UCSD-AML1 (cell line): ENCODE data around the gene ARMS2.

Experiments
- DNase-seq: peaks from one replicate; lab custom pipeline; 2025; ENCODE audit not compliant: unreplicated experiment; lab: John Stamatoyannopoulos, UW

Gene ARMS2

DNA sequence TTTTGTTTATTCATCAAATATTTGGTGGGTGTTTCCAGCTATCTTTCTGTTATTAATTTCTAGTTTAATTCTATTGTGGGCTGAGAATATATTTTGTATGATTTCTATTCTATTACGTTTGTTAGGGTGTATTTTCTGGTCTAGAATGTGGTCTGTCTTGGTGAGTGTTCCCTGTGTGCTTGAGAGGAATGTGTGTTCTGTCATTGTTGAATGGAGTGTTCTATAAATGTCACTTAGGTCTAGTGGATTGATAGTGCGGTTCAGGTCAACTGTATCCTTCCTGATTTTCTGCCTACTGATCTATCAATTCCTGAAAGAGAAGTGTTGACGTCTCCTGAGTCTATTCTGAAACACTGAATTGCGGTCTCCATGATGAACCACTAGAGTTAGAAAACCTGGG lies 15.4 kb downstream of the ARMS2 start:
- no peak for DNase-seq

DNA sequence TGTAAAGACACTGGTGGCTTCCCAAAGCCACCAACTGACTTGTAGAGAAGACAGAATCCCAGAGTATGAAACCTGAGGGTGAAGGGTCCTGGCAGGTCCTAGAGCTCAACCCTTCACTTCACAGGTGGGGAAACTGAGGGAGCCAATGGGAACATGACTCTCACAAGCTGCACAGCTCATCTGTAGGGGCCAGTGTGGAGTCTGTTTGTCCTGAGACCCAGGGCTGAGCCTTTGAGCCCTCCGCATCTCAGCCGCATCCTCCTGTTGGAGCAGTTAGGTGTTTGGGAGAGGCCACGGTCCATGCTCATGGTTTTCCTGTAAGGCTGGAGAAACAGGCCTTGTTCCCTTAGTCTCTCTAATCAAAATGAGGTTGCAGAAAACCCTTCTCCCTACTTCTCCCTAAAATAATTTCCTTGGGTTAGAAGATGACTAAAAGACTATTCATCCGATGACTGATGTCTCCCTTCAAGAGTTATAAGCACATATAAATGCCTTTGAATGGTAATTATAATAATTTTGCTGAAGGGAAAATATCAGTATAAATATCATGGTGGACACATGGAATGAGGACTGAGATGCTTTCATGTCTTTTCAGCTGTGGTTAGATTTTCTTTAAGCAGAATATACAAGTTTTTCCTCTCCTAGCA lies 17.2 kb downstream of the ARMS2 start:
- DNase-seq = no peak

DNA sequence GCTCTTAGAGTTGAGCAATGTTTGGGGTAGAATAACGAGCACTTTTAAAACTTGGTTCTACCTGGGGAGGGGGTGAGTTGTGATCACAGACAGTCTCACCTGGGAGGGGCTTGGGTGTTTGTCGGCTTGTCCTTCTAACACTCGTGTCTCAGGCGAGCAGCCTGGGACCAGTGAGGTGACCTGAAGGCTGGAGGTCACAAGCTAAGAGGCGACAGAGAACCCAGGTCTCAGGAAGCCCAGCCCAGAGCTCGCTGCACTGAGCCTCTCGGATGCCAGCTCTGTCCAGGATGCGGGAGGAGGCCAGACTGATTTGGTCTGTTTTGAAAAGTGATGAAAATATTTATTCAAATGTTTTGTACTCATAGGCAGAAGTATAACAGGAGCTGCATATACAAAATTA lies 18.7 kb downstream of the ARMS2 start:
- DNase-seq = no peak

DNA sequence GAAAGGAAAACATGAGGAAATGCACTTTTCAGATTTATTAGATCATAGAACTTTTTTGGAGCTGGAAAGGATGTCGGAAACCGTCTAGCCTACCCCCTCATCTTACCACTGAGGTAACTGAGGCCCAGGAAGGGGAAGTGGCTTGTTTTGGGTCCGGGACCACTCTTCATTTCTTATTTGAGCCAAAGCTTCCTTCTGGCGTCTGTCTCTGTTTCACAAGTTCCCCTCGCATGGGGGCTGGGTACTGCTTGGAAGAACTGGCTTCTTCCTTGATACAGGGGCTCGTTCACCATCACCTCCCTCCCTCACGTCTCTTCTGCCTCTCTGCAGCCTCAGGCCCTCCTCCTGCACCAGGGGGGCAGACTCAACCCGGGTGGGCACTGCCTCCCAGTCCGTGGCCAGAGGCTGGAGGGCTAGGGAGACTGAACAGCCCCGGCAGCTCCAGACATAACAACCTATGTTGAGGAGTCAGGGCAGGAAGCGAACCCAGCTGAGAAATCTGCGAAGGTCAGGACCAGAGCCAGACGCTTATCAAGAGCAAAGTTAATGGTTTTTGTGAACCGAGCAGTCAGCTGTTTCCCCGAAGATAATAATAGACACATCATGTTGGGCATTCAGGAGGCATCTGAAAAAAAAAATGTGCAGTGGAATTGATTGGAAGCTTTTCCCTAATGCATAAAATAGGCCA lies 19.8 kb downstream of the ARMS2 start:
- DNase-seq = peak; percentile 23

DNA sequence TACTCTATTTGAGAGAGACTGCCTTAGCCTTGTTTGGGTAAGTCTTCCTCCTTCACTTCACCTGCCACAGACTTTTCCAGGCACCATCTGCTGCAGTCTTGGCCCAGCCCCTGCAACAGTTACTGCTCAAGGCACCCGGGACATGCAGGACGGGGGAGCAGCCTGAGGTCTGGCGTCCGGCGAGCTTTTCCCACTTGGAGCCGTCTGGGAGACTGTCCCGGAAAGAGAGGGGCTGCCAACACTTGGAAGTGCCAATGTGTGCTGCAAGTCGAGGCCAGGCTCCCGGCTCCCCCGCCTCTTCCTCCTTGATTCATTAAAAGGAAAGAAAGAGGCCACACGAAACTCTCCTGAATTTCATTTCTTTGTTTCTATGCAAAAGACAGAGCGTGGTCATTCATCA lies 20.6 kb downstream of the ARMS2 start:
- DNase-seq = no peak

DNA sequence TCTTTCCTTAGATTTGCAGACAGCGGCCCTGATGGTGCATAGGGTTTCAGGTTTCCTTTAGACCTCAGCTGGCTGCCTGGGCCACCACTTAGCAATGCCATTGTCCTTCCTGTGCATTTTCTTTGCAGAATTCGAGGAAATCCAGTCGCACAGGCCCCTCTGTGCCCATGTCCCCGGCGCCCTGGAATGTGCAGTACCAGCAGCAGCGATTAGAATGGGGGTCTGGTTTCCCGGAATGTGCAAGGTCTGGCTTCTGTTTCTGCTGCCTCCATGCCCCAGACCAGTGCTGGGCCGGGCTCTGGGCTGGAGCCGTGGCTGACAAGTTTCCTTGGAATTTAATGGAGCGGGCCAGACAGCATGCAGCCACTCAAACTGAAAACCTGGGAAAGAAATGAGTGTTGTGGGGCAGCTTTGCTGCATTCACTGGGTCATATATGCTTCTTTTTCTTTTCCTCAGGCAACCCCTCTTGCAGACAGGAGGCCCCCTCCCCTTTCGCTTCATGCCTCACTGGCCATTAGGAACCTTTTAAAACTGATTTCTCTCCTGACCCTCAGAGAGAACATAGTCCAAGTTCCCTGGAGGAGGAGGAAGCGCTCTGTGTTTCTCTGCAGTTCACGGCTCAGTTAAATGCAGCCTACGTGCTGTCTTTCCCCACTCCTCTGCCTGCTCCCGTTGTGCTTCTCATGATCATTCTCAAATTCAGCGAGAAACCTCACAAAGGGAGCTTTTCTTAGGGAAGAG lies 21.3 kb downstream of the ARMS2 start:
- no peak for DNase-seq

DNA sequence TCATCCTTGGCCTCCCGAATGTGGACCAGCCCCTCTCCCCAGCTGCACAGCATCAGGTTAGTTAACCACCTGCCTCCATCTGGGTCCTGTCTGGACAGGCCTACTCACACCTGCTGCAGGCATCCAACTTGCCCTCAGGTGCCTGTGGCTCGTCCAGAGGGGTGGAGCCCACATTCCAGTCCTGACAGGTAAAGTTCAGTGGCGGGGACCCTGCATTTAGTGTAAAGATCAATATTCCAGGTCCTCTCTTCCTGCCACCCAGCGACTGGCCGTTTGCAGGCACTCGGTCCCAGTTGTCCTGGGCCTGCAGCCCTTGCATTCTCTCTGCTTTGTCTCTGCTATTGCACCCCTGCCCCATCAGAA lies 21.9 kb downstream of the ARMS2 start:
- no peak for DNase-seq

DNA sequence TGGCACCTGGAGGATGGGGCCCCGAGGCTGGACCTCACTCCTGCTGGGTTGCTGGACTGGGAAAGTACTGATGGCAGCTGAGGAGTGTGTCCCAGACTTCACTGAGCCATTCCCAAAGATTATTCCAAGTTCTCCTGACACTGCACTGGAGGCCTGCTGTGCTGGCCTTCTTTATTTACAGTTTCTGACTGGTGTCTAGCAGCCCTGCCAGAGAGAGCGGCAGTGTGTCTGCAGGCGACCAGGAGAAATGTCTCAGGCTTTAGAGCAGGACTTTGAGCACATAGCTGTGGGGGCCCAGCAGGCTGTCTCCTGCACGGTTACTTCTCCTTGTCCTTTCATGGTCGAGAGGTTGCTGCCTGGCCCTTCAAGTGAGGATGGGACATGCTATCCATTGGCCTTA lies 23.0 kb downstream of the ARMS2 start:
- no peak for DNase-seq

DNA sequence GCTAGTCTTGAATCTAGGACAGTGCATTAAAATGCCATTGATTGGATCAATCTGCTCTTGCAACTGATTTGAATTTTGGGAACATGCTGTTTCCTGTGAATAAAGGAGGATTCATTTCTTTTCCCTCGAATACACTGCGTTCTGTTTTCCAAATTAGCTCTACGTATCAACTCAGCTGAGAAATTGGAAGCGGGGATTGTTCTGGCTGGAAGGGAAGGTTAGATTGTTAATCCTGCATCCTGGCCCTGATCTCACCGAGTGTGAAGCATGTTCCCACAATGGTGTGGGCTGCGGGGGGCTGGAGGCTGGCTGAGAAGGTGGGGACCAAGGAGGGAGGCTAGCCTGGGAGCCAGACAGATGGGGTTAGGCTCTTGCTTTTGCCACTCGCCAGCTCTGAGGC lies 24.5 kb downstream of the ARMS2 start:
- DNase-seq = no peak

DNA sequence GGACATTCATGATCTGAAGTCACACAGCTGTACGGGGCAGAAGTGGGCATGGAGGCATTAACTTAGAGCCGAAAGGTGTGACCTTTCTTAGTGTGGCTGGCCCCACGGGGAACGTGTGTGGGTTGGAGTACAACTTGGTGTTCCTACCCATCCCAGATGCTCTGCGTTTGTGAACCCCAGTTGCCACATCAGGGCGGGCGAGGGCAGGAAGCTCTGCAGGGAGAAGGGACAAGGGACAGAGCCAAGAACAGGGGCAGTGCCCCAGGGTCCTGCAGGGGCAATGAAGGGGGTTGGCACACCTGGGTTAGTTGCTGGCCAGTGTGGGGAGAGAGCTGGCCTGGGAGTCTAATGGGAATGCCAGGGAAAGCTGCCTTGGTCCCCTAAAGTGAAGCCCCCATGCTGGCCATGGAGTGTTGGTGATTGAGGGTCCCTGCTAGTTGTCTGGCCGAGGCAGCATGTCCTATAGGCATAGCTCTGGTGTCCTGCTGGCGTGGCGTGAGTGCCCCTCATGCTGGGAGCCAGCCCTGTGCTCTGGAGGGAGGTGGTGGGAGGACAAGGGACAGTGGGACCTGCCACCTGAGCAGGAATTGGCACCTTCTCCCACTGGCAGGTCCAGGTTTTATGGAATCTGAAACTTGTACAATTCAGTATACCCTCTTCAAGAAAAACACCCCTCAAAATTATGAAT lies 25.8 kb downstream of the ARMS2 start:
- DNase-seq = no peak

DNA sequence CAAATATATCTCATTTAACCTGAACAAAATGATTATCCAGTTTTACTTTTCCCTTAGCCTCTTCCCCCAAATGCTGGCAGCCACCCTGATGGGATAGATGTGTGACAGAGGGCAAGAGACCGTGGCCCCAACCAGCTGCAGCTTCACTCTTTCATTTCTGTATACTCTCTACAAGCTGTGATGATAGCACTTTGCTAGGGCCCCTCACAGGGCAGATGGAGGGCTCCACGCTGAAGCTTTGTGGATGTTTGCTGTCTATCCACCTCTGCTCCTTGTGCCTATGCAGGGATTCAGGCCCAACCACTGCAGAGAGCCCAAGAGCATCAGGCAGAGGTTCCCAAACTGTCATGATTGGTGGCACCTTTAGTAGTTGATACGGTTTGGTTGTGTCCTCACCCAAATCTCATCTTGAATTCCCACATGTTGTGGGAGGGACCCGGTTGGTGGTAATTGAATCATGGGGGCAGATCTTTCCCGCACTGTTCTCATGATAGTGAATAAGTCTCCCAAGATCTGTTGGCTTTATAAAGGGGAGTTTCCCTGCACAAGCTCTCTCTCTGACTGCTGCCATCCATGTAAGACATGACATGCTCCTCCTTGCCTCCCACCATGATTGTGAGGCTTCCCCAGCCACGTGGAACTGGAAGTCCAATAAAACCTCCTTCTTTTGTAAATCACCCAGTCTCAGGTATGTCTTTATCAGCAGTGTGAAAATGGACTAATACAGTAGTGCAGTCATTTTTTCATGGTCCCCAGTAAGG lies 27.0 kb downstream of the ARMS2 start:
- no peak for DNase-seq

DNA sequence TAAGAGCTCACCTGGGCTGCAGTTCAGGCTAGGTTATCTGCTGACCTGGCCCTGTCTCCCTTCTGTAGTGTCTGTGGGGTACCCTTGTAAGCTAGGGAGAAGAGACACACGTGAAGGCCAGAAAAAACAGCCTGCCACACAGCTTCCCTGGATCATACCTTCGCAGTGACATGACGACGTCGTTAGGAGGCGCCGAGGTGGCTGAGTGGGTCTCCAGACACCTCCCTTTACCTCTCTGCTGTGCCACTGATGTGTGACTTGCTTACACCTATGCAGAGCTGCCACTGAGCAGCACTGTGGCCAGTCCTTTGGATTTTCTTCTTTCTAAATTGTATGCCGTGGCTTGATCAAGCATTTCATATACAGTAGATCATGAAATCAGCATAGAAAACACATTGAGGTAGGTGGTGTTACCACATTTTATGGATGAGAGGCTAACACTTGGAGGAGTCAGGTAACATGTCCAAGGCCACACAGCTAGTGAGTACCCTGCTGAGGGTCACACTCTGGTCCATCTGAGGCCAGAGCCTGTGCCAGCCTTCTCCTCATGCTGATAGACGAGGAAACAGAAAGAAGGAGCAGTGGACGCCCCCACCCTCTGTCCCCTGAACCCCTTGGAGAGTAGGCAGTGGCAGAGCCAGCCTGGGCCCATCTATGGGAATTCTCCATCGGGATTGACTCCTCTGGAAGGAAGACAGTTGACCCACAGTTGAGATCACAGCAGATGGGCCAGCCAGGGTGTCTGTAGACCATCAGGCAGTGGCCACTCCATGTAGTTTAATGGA lies 30.0 kb downstream of the ARMS2 start:
- no peak for DNase-seq

DNA sequence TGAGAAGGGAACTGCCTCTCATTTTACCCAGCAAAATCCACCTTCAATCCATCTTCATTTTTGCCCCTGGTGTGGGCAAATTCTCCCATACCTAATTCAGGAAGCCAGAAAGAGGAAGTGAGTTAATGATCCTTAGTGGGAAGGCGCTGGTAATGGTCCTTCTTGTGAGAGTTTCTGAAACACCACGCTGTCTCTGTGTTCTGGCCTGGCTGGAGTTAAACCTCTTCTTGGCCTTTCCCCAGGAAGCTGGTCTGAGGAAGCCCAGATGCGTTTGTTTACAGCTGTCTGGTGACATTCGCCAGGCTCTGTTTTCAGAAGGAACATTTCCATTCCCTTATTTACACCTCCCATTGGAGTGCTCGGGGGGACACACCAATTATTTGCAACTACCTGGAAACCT lies 31.2 kb downstream of the ARMS2 start:
- peak; percentile 20 for DNase-seq

DNA sequence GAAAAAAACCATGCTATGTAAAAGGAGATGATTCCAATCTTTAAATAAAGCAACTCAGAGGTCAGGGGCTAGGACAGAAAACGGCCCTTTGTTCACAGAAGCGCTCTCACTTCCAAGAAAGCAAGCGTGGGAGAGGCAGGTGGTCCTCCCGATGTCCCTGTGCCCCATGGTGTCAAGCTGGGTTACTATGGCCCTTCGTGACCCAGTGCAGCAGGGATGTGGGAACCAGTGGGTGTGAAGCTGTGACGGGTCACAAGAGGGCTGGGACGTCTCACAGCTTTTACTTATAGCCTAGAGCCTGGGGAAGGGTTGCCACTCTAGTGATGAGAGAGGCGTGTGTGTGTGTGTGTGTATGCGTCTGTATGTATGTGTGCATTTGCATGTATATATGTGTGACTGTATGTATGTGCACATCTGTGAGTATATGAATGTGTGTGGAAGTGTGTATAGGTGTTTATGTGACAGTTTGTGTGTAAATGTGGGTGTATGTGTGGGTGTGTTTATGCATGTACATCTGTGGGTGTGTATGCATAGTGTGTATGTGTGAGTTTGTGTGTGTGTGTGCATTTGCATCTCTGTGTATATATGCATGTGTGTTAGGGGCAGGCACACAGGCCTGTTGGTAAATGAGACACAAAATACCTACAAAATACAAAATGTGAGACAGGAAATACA lies 32.1 kb downstream of the ARMS2 start:
- DNase-seq = no peak

DNA sequence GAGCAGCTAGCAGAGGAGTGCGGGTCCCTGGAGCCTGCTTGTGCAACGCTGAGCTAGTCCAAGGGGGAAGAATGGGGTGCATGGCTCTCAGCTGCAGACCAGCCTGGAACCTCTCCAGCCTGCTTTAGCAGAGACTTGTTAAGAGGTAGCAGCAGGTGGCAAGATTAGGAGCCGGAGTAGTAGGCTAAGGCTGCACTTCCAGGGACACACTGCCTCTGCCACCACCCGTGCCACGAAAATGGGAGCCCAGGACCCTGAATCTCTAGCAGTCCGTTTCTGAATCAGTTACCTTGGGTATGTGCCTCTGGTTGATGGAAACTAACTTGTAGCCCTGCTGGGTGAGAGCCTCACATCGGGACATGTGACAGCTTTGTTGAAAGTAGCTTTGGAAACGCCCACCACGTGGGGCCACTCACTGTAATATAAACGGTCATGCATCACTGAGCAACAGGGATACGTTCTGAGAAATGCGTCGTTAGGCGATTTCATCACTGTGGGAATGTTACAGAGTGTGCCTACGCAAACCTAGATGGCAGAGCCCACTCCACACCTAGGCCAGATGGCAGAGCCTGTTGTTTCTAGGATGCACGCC lies 32.8 kb downstream of the ARMS2 start:
- DNase-seq = no peak

DNA sequence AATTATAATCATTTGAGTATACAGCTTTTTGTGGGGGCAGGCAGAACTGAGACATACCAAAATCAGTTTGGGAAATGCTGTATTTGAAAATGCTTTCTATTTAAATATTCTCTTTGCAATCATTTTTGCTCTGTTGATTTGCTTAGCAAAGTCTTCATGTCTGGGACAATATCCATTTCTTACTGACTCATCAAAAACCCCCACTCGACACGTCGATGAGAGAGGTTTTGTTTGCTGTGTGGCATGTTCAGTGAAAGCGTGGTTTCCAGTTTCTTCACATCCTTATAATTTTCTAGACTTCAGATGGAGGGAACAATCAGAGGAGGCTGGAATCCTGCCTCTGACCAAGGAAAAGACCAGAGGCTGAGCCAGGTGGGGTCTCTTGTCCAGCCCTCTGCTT lies 35.8 kb downstream of the ARMS2 start:
- DNase-seq = no peak

DNA sequence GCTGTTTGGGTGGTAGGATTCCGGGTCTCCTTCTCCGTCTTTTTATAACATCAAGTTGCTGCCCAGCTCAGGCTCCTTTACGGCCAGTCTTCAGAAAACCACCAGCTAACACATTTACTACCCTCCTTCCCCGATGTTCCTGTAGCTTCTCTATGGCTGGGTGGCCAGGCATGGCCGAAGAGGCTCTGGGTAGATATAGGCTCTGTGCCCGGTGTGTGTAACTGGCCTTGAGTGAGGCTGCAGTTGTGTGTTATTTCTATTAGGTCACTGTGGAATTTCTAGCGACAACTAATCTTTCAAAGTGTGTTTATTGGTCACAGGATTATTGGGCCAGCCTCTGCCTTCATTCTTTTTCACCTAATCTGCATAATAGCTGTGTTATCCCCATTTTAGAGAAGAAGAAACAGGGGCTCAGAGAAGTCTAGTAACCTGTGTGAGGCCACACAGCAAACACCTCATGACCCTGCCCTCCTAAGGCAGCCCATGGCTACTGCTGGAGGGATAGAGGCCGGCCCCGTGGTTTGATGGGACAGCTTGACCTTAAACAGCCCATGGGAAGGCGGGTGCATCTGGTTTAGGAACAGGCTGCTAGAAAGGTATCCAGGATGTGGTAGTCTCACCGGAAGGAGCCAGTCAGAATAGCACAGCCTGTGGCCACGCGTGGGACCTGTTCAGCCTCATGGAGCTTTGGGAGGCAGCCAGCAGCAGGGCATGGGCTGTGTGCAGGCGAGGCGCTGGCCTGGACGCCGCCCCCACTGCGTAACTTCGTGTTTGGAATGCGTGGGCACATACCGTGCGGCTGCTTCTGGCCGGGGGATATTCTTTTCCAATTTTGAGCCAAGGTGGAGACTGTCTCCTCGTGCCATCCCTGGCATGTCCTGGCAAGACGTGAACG lies 36.6 kb downstream of the ARMS2 start:
- peak; percentile 47 for DNase-seq

DNA sequence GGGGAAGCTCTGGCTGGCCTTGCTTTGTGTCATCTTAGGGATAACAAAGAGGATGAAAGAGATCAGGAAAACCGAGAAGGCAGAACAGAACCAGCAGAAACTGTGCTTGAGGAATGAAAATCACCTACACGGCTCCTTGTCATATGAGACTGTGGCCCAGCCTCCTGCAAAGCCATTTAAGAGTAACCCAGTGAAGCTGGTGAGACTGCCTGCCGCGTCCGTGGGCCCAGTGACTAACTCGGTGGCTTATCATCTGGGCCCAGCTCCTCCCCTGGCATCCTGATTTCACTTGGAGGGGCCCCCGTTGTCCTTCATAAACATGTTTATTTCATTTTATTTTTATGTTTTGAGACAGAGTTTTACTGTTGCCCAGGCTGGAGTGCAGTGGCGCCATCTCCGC lies 37.6 kb downstream of the ARMS2 start:
- no peak for DNase-seq
